GM19240 (cell line): ENCODE results near the gene SCFD2.

Source experiments
- DNase-seq: peaks from one replicate; pipeline ENCODE4 v3.0.0; 2011; ENCODE audit warnings: low spot score; ENCODE audit not compliant: insufficient read length

SCFD2 gene

DNA sequence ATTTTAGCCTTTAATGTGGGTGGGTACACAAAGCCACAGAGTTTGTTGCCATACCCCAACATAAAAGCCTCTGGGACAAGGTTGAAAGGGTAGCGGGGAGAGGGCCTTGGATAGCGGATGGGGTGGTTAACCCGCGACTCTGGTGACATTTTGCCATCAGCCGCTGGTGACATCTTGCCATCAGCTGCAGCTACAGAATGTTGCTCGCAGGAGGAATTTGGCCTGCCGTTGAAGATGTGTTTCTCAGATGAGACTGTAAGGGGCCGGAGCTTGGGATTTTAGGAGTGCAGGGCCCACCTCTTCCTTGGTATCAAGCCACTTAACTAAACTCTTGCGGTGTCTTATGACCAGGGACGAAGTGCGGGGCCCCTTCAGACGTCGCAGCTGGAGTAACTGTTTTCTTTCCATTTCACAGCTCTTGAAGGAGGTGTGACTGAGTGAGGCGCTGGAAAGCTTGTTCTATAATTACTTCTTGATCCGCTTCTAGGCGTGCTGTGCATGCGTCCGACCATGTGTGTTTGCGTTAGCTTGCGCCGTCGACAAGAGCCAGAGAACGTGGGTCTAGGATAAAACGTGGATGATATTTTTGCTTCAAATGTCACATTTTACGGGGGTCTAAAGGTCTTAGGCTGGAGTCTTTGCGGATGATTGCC is 504.6 kb downstream of the SCFD2 start:
- no peak for DNase-seq

DNA sequence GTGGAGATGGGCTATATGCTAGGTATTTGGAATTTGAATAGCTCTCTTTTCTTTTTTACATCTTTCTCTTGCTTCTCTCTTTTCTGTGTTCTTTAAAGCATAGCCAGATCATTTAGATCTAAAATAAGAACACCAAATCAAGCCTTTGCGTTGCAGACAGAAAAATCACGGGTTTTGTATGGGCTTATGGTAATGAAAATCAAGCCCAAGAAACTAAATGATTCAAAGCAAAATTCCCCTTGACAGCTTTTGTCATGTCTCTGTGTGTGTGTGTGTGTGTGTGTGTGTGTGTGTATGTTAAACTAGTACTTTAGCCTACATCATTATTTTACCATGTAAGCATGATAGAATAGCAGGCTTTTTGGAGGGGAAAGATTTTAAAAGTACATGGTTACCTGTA is 505.5 kb downstream of the SCFD2 start:
- no peak for DNase-seq

DNA sequence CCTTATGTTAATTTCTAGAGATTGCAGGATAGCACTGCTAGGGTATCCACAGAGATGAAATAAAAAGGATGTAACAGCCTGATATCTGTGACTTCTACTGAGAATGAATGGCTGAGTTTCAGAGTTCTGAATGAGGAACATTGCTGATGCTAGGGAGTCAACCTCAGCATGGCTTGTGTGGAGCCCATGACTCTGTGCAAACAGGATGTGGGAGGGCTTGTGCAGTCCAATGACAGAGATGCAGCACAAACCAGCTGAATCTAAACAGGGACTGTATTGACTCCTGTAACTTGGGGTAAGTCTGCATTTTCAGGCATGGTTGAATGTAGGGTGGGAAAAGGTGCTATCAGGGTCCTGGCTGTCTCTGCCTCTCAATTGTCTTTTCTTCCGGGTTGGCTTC is 509.1 kb downstream of the SCFD2 start:
- DNase-seq, result no peak

GRCh38 chr4:52853351-52853750 is 512.5 kb downstream of the SCFD2 start:
- DNase-seq, result no peak

DNA sequence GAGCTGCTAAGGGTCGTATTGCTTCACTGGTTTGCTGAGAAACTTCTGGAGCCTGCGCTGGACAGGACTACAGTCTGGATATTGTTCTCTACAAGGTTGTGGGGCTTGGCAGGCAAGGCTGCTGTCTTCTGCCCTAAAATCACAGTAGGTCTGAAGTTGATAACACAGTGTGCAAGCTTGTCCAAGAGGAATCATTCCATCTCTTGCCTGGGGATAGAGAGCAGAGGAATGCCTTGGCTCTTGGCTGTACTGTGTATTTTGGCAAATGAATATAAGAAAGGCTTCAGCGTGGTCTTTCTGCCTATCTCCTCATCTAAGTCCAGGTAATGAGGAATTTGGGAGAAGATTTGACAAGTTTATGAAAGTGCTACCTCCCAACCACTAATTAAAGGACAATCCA is 513.1 kb downstream of the SCFD2 start:
- DNase-seq, result no peak

DNA sequence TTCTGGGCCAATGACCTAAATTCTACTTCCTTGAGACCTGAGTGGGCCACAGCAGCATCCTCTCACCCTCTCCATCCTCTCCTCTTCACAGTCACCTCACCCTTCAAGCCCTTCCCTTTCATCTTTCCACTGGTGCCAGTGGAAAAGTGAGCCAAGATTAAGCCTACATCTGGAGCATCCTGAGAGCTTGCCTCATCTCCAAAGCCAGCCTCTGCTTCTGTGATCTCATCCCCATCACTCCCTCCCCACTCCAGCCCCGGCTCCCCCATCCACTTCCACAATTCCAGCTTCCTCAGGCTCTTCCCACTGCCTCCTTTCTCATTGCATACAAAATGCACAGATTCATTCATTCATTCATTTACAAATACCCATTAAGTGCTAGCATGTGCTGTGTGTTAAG is 513.8 kb downstream of the SCFD2 start:
- no peak for DNase-seq

DNA sequence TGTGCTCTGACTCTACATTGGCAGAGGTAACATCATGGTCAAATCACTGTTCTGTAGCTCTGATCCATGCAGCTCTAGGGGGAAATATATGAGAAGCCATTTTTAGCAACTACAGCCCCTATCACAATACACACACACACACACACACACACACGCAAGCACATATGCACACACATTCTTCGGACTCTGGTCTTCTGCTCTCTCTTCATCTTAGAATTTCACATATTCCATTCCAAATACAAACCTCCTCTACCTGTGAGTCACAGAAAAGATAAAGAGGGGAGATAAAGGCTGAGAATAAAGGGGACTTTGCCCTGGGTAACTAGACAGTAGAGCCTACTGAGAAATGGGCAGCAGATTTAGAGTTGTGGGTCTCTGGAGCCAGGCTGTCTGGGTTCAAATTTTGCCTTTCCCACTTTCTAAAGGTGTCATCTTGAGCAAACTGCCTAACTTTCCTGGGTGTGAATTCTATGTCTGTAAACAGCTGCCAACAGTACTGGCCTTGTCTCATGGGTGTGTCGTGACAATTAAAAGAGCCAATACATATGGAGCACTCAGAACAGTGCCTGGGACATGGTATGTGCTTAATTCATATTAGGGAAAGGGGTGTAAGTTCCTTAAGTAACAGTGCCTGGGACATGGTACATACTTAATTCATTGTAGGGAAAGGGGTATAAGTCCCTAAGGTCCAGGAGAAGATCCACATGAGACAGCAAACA is 515.3 kb downstream of the SCFD2 start:
- no peak for DNase-seq

GRCh38 chr4:52848254-52848653 is 517.6 kb downstream of the SCFD2 start:
- DNase-seq, result no peak

GRCh38 chr4:52846502-52846901 is 519.4 kb downstream of the SCFD2 start:
- no peak for DNase-seq

DNA sequence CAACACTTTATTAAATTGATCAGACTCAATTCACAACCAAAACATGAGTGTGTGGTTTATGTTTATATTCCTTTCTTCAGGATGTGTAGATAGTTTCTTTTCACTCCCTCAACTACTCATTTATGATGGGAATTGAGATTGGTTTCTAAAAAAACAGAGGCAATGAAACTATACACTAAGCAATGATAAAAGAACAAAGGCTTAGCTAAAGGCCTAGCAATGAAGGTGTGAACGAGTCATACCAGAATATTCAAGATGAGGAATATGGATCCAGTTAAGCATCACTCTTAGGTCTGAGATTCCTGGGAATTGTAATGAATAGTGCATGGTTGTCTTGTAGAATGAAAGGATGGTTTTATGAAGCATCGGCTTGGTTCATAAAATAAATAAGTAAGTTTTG is 521.3 kb downstream of the SCFD2 start:
- DNase-seq, result no peak

GRCh38 chr4:52843958-52844357 is 521.9 kb downstream of the SCFD2 start:
- DNase-seq, result no peak

- no peak for DNase-seq
Measured at GRCh38 chr4:52843351-52843750, 522.5 kb downstream of the SCFD2 start.

DNA sequence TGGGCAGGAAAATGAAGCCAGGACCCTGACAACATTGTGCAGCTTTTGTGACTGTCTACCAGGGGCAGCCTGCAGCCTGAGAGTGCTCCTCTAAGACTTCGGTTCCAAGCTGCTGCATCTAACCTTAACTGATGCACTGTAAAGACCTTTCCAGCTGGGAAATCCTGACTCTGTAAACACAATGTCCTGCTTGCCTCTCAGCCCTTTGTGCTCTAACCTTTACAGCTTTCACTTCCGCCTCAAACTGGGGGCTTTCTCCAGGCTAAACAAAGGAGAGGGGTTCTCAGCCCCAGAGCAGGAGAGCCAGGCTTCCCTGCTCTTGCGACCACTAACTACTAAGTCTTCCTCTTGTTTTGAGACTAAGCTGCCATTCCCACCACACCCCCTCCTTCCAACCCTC is 523.1 kb downstream of the SCFD2 start:
- DNase-seq, result no peak

DNA sequence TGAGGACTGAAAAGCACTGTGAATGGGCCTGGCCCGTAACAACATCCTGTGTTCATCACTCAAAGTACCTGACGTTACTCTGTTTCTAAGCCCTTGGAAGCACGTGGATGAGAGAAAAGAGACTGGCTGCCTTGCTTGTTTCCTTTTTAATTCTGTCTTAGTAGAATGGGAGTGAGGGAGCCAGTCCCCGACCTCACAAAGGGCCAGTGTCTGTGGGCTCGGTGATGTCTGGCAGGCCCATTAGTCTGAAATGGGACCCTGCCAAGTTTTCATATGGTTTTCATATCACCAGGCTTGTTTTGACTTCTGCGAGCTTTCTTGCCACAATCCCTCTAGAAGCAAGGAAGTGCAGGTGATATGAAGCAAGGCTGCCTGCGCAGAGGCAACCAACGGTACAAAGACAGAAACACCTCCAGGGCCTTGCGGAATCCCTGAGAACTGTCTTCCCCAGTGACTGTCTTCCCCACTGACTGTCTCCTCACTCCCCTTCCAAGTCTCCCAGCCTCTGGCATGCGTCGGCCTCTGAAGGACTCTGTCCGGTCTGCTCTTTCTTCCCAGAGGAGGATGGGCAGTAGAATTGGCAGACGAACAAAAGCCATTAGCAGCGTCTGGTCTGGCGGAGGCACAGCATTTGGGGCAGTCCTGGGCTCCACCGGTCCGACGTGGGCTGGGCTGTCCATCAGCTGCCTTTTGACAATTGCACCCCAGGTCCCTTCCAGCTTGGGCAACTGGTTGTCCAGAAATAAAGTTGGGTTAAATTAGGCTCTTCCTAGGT is 524.0 kb downstream of the SCFD2 start:
- DNase-seq, result no peak

DNA sequence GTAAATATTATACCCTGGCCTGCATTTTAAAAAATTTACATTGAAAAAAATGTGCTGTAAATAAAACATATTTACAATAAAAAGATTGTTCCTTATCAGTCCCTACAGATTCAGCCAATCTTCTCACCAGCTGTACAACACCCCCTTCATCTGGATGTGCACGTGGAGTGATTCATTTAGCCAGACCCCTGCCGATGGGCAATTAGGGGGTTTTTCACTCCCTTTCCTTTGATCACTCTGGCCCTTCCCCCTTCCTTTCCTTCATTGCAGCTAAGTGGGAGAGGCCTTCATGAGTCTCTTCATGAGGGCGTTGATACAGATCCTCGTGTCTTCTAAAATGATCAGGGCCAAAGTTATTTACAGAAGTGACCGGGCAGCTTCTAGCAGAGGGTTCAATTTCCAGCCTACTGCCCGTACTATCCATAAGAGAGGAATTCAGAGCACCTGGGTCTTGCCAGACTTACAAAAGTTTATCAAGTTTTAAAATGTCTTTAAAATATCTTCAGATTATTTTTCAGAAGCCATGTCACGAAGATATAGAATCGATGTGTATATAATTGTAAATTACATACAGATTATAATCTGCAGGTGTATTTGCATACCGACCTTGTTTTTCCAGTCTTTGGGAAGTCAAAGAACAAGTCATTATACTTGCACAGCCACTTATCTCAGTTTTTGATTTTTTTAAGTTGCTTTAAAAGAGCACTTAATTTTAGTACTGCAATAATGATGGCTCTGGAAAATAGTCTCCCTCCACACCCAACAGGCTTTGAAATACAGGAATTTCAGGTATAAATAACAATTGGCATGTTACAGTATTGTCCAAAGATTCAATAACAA is 525.1 kb downstream of the SCFD2 start:
- no peak for DNase-seq

- DNase-seq, result no peak
Measured at GRCh38 chr4:52838729-52839586, 526.9 kb downstream of the SCFD2 start.

GRCh38 chr4:52837716-52838558 is 527.9 kb downstream of the SCFD2 start:
- DNase-seq, result no peak

DNA sequence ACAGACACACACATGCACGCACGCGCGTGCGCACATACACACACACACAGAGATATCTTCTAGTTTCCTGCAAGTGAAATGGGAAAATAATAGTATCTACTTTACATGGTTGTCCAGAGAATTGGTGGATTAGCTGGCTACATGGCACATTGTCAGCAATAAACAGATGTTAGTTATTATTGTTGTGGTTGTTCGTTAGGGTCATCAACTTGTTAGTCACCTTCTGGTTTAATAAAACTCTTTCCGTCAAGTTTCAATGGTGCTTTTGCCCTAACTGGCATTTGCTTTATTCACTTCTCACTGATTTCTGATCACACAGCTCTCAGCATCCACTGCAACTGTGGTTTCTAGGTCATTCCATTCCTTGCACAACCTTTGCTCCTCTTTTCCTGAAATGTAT is 529.2 kb downstream of the SCFD2 start:
- no peak for DNase-seq

DNA sequence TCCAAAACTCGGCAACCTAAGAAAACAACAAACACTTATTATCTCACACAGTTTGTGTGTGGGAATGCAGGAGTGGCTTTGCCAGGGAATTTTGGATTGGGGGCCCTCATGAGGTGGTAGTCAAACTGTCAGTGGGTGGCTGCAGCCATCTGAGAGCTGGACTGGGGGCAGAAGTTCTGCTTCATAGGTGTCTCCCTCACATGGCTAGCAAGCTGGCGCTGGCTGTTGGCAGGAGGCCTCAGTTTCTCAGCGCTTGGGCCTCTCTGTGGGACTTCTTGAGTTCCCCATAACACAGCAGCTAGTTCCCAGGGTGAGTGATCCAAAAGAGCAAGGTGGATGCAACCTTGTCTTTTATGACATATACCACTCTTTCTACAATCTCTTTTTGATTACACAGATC is 529.7 kb downstream of the SCFD2 start:
- DNase-seq, result no peak
